Measurements from ENCODE around the gene CMTM8.

GRCh38 chr3:32282578-32283154, 44.2 kb downstream of the CMTM8 start:
- TF ChIP-seq CTCF (IDR thresholded peaks at IDR 0.05) (no peak), EP300 (IDR thresholded peaks at IDR 0.05) (no peak)
